Measurements from ENCODE around the gene OTOP1.
"Not testable (repeated sequence)": the region's sequence is repeated elsewhere in the genome, so short reads cannot be mapped to it uniquely, and the experiment has no call there.

DNA sequence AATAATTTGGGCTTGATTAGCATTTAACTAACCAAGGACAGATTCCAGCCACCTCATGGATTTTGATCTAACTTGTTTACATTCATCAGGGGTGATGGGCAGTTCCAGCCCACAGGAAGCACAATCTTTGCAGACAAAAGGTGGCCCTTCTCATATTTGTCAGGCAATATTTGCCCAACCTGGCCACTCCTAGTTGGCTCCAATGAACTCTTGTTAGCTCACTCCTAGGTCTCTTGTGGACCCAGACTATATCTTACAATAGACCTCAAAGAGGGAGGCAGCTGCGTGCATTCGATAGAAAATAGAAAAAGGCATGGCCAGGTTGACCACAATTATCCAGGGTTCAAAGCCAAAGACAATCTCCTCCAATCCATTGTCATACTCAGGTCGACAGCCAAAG lies 38.2 kb downstream of the OTOP1 start:
- TF ChIP-seq POLR2AphosphoS5 (IDR thresholded peaks at IDR 0.05; ENCODE audit: low read depth, low read length); POLR2A (IDR thresholded peaks at IDR 0.05; ENCODE audit: low read depth, low read length); TAF1 (IDR thresholded peaks at IDR 0.05; ENCODE audit: low read depth, low read length); PAX5 (IDR thresholded peaks at IDR 0.05; ENCODE audit: insufficient read depth, low read length, severe bottlenecking); SPI1 (IDR thresholded peaks at IDR 0.05; ENCODE audit: low read depth, low read length); POU2F2 (IDR thresholded peaks at IDR 0.05; ENCODE audit: low read depth, low read length): not testable (repeated sequence)
